Stimulated activated CD4-positive, alpha-beta T cell treated with anti-CD3 and anti-CD28 coated beads, Interleukin-15, amount 100 ng/mL, for 48 hours (primary cell): ENCODE measurements around the gene PABPN1.

Experiments used
- DNase-seq, 2 donors: peaks; one replicate each; pipeline ENCODE4 v3.0.0-alpha.2; 2020; ENCODE audit warnings: low read depth in 2 of 2

Gene PABPN1

GRCh38 chr14:23358042-23358441 is 36.8 kb downstream of the PABPN1 start:
- no peak for DNase-seq

DNA sequence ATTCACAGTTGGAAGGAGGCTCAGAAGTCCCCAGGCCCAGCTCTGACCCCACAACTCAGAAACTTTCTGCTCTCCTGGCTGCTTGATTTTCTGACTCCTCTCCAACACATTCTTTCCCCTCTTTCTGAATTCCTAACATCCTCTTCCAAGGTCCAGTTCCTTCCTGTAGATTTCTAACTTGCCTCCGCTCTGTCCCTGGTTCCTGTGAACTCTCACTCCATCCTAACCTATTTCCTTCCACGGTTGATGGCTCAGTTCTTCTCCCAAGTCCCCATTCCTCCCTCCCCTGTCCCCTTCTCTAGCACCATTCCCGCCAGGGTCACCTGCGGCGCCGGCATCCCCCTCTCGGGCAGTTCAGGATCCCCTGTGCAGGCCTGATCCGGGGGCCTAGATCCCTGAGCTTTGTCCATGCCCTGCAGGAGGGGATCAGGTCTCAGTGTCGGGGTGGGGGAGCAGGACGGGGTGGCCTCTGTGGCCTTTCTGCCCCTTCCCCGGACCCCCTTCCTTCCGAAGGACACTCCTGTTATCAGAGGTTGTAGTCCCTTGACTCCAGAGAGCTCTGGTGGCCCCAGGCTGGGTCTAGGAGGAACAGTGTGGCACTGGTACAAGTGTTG is 37.4 kb downstream of the PABPN1 start:
- no peak for DNase-seq

DNA sequence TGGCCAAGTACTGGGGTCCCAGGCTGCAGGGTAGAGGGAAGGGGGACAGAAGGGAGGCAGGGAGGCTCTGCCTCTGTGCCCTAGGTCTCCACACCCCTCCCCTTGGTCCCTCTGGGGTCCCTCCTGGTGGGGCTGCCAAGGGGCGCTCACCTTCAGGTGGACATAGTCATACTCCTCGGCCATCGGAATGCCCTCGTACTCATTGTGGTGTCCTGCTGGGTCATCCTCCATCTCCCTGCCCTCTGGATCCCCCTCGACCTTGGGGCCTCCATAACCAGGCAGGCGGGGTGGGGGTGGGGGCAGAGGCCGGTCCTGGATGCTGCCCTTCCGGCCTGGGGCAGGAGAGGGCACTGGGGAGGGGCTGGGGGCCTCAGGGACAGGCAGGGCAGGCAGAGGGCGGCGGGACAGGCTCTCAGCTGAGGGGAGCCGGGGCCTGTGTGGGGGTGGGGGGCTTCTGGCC is 37.9 kb downstream of the PABPN1 start:
- no peak for DNase-seq

GRCh38 chr14:23359722-23360447 is 38.6 kb downstream of the PABPN1 start:
- DNase-seq = no peak

DNA sequence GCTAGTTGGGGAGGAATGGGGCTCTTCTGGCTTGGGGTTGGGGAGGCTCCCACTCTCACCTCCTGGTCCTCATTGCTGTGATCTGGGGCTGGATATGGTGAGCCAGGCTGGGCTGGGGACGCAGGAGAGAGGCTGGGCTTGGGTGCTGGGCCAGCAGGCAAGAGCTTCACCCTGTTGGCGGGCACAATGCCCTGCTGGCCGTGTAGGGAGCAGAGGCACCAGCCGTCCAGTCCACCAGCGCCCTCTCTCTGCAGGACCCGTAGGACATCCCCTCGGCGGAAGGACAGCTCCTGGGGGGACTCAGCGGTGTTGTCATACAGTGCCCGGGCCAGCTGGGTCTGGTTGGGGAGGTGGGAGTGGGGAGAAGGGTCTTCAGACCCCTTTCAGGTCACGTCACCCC is 39.2 kb downstream of the PABPN1 start:
- DNase-seq = no peak

- no peak for DNase-seq
Observed at GRCh38 chr14:23361320-23361719, 40.1 kb downstream of the PABPN1 start.

DNA sequence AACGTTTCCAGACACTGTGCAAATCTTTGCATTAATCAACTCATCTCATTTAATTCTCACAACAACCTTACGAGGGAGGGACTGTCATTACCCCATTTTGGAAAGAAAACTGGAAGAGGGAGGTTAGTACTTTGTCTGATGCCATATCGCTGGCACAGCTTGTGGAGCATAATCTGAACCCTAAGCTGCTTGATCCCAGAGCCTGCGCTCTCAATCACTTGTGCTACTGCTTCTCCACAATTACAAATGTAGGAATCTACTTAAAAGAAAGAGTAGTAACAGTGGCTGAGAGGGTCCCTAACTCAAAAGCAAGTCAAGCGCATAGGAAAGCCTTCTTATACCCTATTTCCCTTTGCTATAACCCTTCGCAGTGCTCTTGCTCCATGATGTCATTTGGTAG is 40.5 kb downstream of the PABPN1 start:
- DNase-seq = no peak

- no peak for DNase-seq
Observed at GRCh38 chr14:23362200-23362599, 40.9 kb downstream of the PABPN1 start.

DNA sequence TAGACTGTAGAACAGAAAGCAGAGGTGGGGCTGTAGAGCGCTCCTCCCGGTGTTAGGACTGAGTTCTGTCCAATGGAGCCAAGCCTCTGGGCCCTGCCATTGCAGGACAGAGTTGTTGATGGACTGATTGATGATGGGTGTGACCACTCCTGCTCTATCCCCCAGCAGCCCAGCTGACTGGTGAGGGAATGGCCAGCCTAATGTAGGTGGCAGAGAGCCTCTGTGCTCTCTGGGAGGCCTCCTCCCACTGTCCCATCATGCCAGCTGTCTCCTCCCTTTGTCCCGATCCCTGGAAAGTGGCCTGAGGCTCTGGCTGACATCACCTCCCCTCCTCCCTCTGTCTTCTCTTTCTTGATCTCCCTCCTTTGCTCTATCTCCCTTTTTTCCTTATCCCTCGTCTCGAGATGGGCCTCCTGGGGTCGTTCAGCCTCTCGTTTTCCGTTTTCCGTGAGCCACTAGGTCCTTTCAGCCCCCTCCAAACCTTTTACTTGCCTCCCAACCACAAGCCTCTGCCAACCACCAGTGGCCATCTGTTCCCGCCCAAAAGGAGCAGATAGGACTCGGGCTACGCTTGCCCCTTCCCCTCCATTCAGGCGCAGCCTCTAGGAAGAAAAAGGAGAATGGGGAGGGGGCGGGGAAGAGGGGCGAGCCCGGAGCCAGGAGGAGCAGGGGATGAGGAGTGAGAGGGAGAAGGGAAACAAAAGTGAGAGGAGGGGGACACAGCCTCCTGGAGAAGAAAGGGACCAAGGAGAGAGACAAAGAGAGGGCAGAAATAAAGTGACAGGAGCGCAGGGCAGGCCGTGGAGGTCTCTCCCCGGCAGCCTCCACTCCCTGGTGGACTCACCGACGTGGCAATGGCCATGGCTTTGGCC is 43.1 kb downstream of the PABPN1 start:
- no peak for DNase-seq

- DNase-seq = no peak
Observed at GRCh38 chr14:23365036-23365731, 43.9 kb downstream of the PABPN1 start, which contains the start of gene EFS. EFS (minus strand) TSS chr14:23365172; CDS start chr14:23365025, 147 bp downstream.

- no peak for DNase-seq
Observed at GRCh38 chr14:23365732-23366425, 44.6 kb downstream of the PABPN1 start.

DNA sequence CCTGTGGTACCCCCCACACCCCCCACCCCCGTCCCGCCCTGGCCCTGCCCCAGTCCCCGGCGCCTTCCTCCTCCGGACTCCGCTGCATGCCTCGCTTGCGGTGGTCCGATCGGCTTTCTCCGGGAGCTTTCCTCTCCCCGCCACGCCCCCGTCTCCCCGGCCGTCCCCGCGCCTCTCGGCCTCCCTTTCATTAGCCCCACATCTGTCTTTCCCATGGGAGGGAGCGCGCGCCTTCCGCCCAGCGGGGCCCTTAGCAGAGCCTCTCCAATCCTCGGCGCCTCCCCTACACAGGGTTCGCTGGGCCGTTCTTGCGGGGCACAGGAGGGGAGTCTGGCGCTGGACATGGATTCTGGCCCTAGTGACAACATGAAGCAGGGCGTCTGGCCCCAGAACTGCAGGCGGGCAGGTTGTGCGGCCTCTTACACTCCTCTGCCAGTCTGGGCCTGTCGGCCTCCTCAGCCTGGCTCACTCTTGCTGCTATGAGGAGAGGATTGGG is 45.2 kb downstream of the PABPN1 start:
- no peak for DNase-seq

DNA sequence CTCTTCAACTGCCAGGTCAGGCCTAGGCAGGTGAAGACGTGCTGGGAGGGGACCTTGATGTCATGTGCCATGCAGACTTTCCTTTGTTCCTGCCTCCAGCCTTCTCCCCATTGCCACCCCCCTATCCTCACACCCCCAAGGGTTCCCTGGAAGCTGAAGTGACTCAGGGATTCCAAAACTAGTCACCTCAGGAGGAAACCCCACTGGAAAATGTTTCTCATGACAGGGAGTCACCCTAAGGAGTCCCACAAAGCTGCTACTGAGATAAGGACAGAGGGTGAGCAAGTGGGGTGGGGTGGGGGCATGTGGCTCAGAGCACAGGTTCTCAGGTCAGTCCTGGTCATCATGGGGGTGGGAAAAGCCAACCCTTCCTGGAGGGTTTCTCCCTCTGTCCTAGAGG is 49.0 kb downstream of the PABPN1 start:
- no peak for DNase-seq

DNA sequence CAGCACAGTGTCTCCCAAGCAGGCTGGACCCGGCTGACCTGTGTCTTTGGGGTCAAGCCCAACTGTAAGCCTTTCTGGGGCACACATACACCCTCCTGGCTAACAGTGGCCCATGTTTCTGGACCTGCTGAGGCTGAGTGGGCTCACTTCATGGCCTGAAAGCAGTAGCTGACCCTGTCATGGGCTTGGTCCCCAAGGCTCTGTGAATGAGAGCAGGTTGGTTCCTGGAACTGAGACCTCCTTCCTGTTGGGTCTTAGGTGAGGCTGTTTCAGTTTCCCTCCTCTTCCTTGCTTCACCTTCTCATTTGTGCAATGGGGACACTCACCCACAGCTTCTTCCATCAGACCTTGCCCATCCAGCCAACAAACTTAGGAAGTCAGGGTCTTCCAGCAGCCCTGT is 50.6 kb downstream of the PABPN1 start:
- no peak for DNase-seq

GRCh38 chr14:23372509-23372908 is 51.3 kb downstream of the PABPN1 start, which contains the start of gene IL25:
IL25 (plus strand) TSS chr14:23372809.
- DNase-seq = no peak

DNA sequence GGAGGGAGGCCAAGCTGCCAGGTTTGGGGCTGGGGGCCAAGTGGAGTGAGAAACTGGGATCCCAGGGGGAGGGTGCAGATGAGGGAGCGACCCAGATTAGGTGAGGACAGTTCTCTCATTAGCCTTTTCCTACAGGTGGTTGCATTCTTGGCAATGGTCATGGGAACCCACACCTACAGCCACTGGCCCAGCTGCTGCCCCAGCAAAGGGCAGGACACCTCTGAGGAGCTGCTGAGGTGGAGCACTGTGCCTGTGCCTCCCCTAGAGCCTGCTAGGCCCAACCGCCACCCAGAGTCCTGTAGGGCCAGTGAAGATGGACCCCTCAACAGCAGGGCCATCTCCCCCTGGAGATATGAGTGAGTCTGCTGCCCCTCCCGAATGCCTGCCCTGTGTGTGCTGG is 51.8 kb downstream of the PABPN1 start:
- DNase-seq = no peak
